ENCODE data around the gene CHADL.

CHADL gene

DNA sequence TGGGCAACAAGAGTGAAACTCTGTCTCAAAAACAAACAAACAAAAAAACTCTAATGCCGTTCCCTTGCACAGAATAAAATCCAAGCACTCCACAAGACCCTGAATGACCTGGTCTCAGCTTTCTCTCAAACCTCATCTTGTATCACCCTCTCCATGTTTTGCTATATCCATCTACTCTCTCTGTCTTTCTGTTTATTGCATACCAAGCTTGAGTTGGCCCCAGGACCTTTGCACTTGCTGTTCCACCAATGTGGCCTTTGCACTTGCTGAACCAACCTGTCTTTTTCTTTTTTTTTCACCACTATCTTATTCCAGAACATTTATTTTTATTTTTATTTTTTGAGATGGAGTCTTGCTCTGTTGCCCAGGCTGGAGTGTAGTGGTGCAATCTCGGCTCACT, 37.6 kb downstream of the CHADL start:
- H4K8ac ChIP-seq (ENCODE audit: low read depth, low read length): no peak overlapping the region

GRCh38 chr22:41201141-41201540, 39.6 kb downstream of the CHADL start:
- Histone ChIP-seq H3K9ac (ENCODE audit: low read length) (no peak overlapping the region), H3K4me1 (ENCODE audit: control insufficient read depth in 1 of 2, insufficient read depth in 2 of 2, low read length in 2 of 2) (peaks cover 10 to 13% of the 10 kb centered on the region in 2 experiments), H3K4ac (ENCODE audit: low read depth, low read length) (no peak overlapping the region), H3K27ac (ENCODE audit: low read depth, low read length) (no peak overlapping the region), H3K23ac (ENCODE audit: low read length) (no peak overlapping the region), H4K12ac (ENCODE audit: low read depth, low read length) (no peak overlapping the region), H4K91ac (ENCODE audit: low read depth, low read length) (no peak overlapping the region), H3K36me3 (ENCODE audit: control insufficient read depth in 1 of 2, insufficient read depth in 2 of 2, low read length in 2 of 2) (no peaks in the 10 kb centered on the region), H3K9me3 (ENCODE audit: insufficient read depth, low read depth, low read length) (no peaks in the 10 kb centered on the region), H3K27me3 (ENCODE audit: insufficient read depth, low read length) (peaks cover 5% of the 10 kb centered on the region), H2BK12ac (ENCODE audit: low read length) (no peak overlapping the region), H3K4me2 (ENCODE audit: low read length) (no peak overlapping the region), H2BK120ac (ENCODE audit: insufficient read depth, low read length, poor library complexity) (no peak overlapping the region), H2BK5ac (ENCODE audit: low read depth, low read length, poor library complexity) (no peak overlapping the region), H3K14ac (ENCODE audit: low read length) (no peak overlapping the region), H3K4me3 (ENCODE audit: low read depth, low read length) (no peak overlapping the region), H3K79me2 (ENCODE audit: control insufficient read depth, insufficient read depth, low read length, poor library complexity) (peaks cover 3% of the 10 kb centered on the region), H3K79me1 (ENCODE audit: low read length) (peaks cover 3% of the 10 kb centered on the region), H2AK5ac (ENCODE audit: low read length) (no peak overlapping the region), H2AFZ (ENCODE audit: insufficient read depth, low read length, poor library complexity) (no peak overlapping the region), H4K8ac (ENCODE audit: low read depth, low read length) (no peak overlapping the region), H3K18ac (ENCODE audit: low read length) (no peak overlapping the region)
- WGBS (ENCODE audit: extremely low coverage, insufficient coverage, insufficient read length): no CpG with 5 or more reads among the region's 10 CpGs
- DNase-seq: peak; percentile 29 to 70

More for the DNA sequence above, 37.6 kb downstream of the CHADL start:
- no peak overlapping the region for H2BK12ac ChIP-seq (ENCODE audit: low read length)
- H2AFZ ChIP-seq (ENCODE audit: insufficient read depth, low read length, poor library complexity): no peak overlapping the region
- H3K9me3 ChIP-seq (ENCODE audit: insufficient read depth, low read depth, low read length): no peaks in the 10 kb centered on the region
- H3K4ac ChIP-seq (ENCODE audit: low read depth, low read length): no peak overlapping the region
- no peak overlapping the region for H3K23ac ChIP-seq (ENCODE audit: low read length)
- no peak for DNase-seq
- peaks cover 3% of the 10 kb centered on the region for H3K79me2 ChIP-seq (ENCODE audit: control insufficient read depth, insufficient read depth, low read length, poor library complexity)
- H3K36me3 ChIP-seq (ENCODE audit: control insufficient read depth in 1 of 2, insufficient read depth in 2 of 2, low read length in 2 of 2): no peaks in the 10 kb centered on the region
- no peak overlapping the region for H2BK120ac ChIP-seq (ENCODE audit: insufficient read depth, low read length, poor library complexity)
- no peak overlapping the region for H3K4me3 ChIP-seq (ENCODE audit: low read depth, low read length)
- H3K27ac ChIP-seq (ENCODE audit: low read depth, low read length): no peak overlapping the region
- no peaks in the 10 kb centered on the region for H3K27me3 ChIP-seq (ENCODE audit: insufficient read depth, low read length)
- H2BK5ac ChIP-seq (ENCODE audit: low read depth, low read length, poor library complexity): no peak overlapping the region
- H3K9ac ChIP-seq (ENCODE audit: low read length): no peak overlapping the region
- H3K4me1 ChIP-seq (ENCODE audit: control insufficient read depth in 1 of 2, insufficient read depth in 2 of 2, low read length in 2 of 2): peaks cover 4 to 8% of the 10 kb centered on the region in 2 experiments
- WGBS (ENCODE audit: extremely low coverage, insufficient coverage, insufficient read length): no CpG with 5 or more reads among the region's 2 CpGs
- H4K91ac ChIP-seq (ENCODE audit: low read depth, low read length): no peak overlapping the region
- no peak overlapping the region for H2AK5ac ChIP-seq (ENCODE audit: low read length)
- H3K14ac ChIP-seq (ENCODE audit: low read length): no peak overlapping the region
- no peak overlapping the region for H3K18ac ChIP-seq (ENCODE audit: low read length)
- peaks cover 3% of the 10 kb centered on the region for H3K79me1 ChIP-seq (ENCODE audit: low read length)
- no peak overlapping the region for H3K4me2 ChIP-seq (ENCODE audit: low read length)
- H4K12ac ChIP-seq (ENCODE audit: low read depth, low read length): no peak overlapping the region

DNA sequence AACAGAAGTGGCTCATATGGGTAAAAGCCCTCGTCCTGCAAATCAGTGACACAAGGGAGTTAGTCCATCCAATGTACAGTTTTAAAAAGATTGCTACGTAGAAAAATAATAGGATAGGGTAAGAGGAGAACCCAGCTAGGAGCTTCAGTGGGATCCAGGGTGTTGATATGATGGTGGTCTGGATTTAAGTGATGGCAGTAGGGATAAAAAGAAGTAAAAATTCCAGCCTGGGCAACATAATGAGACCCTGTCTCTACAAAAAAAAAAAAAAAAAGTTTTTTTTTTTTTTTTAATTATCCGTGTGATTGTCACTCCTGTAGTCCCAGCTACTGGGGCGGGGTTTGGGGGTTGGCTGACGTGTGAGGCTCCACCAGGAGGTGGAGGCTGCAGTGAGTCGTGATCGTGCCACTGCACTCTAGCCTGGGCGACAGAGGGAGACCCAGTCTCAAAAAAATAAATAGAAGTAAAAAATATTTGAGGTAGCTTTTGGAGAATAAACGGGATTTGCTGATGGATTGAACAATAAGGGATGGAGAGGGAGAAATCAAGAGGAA, 42.6 kb downstream of the CHADL start:
- no peak overlapping the region for H2BK5ac ChIP-seq (ENCODE audit: low read depth, low read length, poor library complexity)
- H3K18ac ChIP-seq (ENCODE audit: low read length): no peak overlapping the region
- no peak overlapping the region for H2BK120ac ChIP-seq (ENCODE audit: insufficient read depth, low read length, poor library complexity)
- H3K36me3 ChIP-seq (ENCODE audit: control insufficient read depth in 1 of 2, insufficient read depth in 2 of 2, low read length in 2 of 2): no peaks in the 10 kb centered on the region
- no peak overlapping the region for H2BK12ac ChIP-seq (ENCODE audit: low read length)
- H3K27ac ChIP-seq (ENCODE audit: low read depth, low read length): no peak overlapping the region
- no peak overlapping the region for H4K8ac ChIP-seq (ENCODE audit: low read depth, low read length)
- H3K4me3 ChIP-seq (ENCODE audit: low read depth, low read length): no peak overlapping the region
- H3K79me1 ChIP-seq (ENCODE audit: low read length): no peaks in the 10 kb centered on the region
- H3K4me2 ChIP-seq (ENCODE audit: low read length): peak overlapping the region; percentile 86
- WGBS (ENCODE audit: extremely low coverage, insufficient coverage, insufficient read length): 100% methylated on average over 1 of the region's 9 CpGs
- no peak overlapping the region for H4K91ac ChIP-seq (ENCODE audit: low read depth, low read length)
- no peaks in the 10 kb centered on the region for H3K9me3 ChIP-seq (ENCODE audit: insufficient read depth, low read depth, low read length)
- H4K12ac ChIP-seq (ENCODE audit: low read depth, low read length): no peak overlapping the region
- no peak overlapping the region for H3K4ac ChIP-seq (ENCODE audit: low read depth, low read length)
- no peak overlapping the region for H3K23ac ChIP-seq (ENCODE audit: low read length)
- no peak overlapping the region for H3K14ac ChIP-seq (ENCODE audit: low read length)
- H3K4me1 ChIP-seq (ENCODE audit: control insufficient read depth in 1 of 2, insufficient read depth in 2 of 2, low read length in 2 of 2): peaks cover 6 to 7% of the 10 kb centered on the region in 2 experiments
- H2AK5ac ChIP-seq (ENCODE audit: low read length): no peak overlapping the region
- no peak overlapping the region for H2AFZ ChIP-seq (ENCODE audit: insufficient read depth, low read length, poor library complexity)
- DNase-seq: peak in 1 of 2 donors; percentile 34
- H3K79me2 ChIP-seq (ENCODE audit: control insufficient read depth, insufficient read depth, low read length, poor library complexity): no peaks in the 10 kb centered on the region
- no peak overlapping the region for H3K9ac ChIP-seq (ENCODE audit: low read length)
- H3K27me3 ChIP-seq (ENCODE audit: insufficient read depth, low read length): peaks cover 5% of the 10 kb centered on the region

GRCh38 chr22:41197038-41197972, 43.4 kb downstream of the CHADL start:
- H3K27ac ChIP-seq (ENCODE audit: low read depth, low read length): no peak overlapping the region
- peaks cover 5% of the 10 kb centered on the region for H3K27me3 ChIP-seq (ENCODE audit: insufficient read depth, low read length)
- peak overlapping the region; percentile 3 for H3K9ac ChIP-seq (ENCODE audit: low read length)
- no peaks in the 10 kb centered on the region for H3K79me2 ChIP-seq (ENCODE audit: control insufficient read depth, insufficient read depth, low read length, poor library complexity)
- no peaks in the 10 kb centered on the region for H3K9me3 ChIP-seq (ENCODE audit: insufficient read depth, low read depth, low read length)
- H2BK120ac ChIP-seq (ENCODE audit: insufficient read depth, low read length, poor library complexity): no peak overlapping the region
- H4K91ac ChIP-seq (ENCODE audit: low read depth, low read length): no peak overlapping the region
- H2BK12ac ChIP-seq (ENCODE audit: low read length): no peak overlapping the region
- H3K23ac ChIP-seq (ENCODE audit: low read length): no peak overlapping the region
- H2BK5ac ChIP-seq (ENCODE audit: low read depth, low read length, poor library complexity): no peak overlapping the region
- DNase-seq: peak; percentile 69 to 88
- peak overlapping the region; percentile 95 for H3K4me2 ChIP-seq (ENCODE audit: low read length)
- no peak overlapping the region for H3K4ac ChIP-seq (ENCODE audit: low read depth, low read length)
- H3K79me1 ChIP-seq (ENCODE audit: low read length): no peaks in the 10 kb centered on the region
- peak overlapping the region; percentile 77 for H3K4me3 ChIP-seq (ENCODE audit: low read depth, low read length)
- H3K36me3 ChIP-seq (ENCODE audit: control insufficient read depth in 1 of 2, insufficient read depth in 2 of 2, low read length in 2 of 2): no peaks in the 10 kb centered on the region
- H2AFZ ChIP-seq (ENCODE audit: insufficient read depth, low read length, poor library complexity): peak overlapping the region; percentile 86
- no peak overlapping the region for H4K12ac ChIP-seq (ENCODE audit: low read depth, low read length)
- H3K14ac ChIP-seq (ENCODE audit: low read length): no peak overlapping the region
- H2AK5ac ChIP-seq (ENCODE audit: low read length): no peak overlapping the region
- no CpG with 5 or more reads among the region's 91 CpGs for WGBS (ENCODE audit: extremely low coverage, insufficient coverage, insufficient read length)
- H4K8ac ChIP-seq (ENCODE audit: low read depth, low read length): peak overlapping the region; percentile 21
- no peak overlapping the region for H3K18ac ChIP-seq (ENCODE audit: low read length)
- H3K4me1 ChIP-seq (ENCODE audit: control insufficient read depth in 1 of 2, insufficient read depth in 2 of 2, low read length in 2 of 2): peaks cover 6 to 7% of the 10 kb centered on the region in 2 experiments
